Endothelial cell of umbilical vein (primary cell): ENCODE data around the gene LSR.

Experiments
- CTCF ChIP-seq, 2 donors: IDR thresholded peaks; 1 replicate in 1 of 2; 2 replicates in 1 of 2; pipeline ENCODE4 v1.5.1; 2011; ENCODE audit warnings: low read length in 2 of 2, mild to moderate bottlenecking in 2 of 2, moderate library complexity in 2 of 2, control low read depth in 1 of 2, inconsistent platforms in 1 of 2, low read depth in 1 of 2; ENCODE audit not compliant: insufficient read depth in 1 of 2; ENCODE audit errors: extremely low read depth in 1 of 2
- EZH2 ChIP-seq: IDR thresholded peaks from 2 replicates; pipeline ENCODE4 v1.6.1; 2012; ENCODE audit warnings: borderline replicate concordance, low read depth, mild to moderate bottlenecking, moderate library complexity, low read length, inconsistent platforms; ENCODE audit not compliant: severe bottlenecking
- FOS ChIP-seq: IDR thresholded peaks from 2 replicates; pipeline ENCODE4 v1.6.1; 2011; ENCODE audit warnings: mild to moderate bottlenecking, low read length, moderate library complexity, borderline replicate concordance; ENCODE audit not compliant: insufficient read depth
- GATA2 ChIP-seq: IDR thresholded peaks from 2 replicates; pipeline ENCODE4 v1.7.0; 2011; ENCODE audit warnings: low read depth, mild to moderate bottlenecking, moderate library complexity, mixed read lengths, low read length; ENCODE audit not compliant: insufficient read length, insufficient read depth
- JUN ChIP-seq: IDR thresholded peaks from 2 replicates; pipeline ENCODE4 v1.6.1; 2011; ENCODE audit warnings: borderline replicate concordance, low read depth; ENCODE audit not compliant: insufficient read length, insufficient read depth
- MAX ChIP-seq: IDR thresholded peaks from 2 replicates; pipeline ENCODE4 v1.6.1; 2011; ENCODE audit not compliant: insufficient read depth, insufficient read length
- POLR2A ChIP-seq: IDR thresholded peaks from 2 replicates; pipeline ENCODE4 v1.6.1; 2012; ENCODE audit warnings: low read depth, mild to moderate bottlenecking, control low read depth, low read length
- POLR2AphosphoS5 ChIP-seq: IDR thresholded peaks from 2 replicates; pipeline ENCODE4 v1.6.1; 2012; ENCODE audit warnings: low read depth, mild to moderate bottlenecking, control low read depth, low read length, moderate library complexity; ENCODE audit not compliant: insufficient read depth

GRCh38 chr19:35314031-35314430 lies 65.2 kb downstream of the LSR start:
- TF ChIP-seq POLR2AphosphoS5 (no peak), CTCF (IDR thresholded peaks at IDR 0.05; ENCODE audit: extremely low read depth in 1 of 2, insufficient read depth in 1 of 2, low read depth in 1 of 2, low read length in 2 of 2) (no peak), GATA2 (no peak), POLR2A (no peak), EZH2 (no peak), FOS (no peak), MAX (no peak), JUN (no peak)
